Keratinocyte (primary cell): Measurements from ENCODE around the gene TCF7. TPM values are rescaled to one million over a fixed set of nuclear protein-coding genes. Genes with fewer than 3 reads are reported as not detected.

Experiments
- DNase-seq: peaks from one replicate; pipeline ENCODE4 v3.0.0-alpha.2; 2011; ENCODE audit warnings: low read depth, missing footprints, low spot score
- FAIRE-seq: peaks from 2 replicates; lab custom pipeline; 2011; peaks lifted over from hg19 to GRCh38; lab: Jason Lieb, UNC
- H2AFZ ChIP-seq: 2 replicates; pipeline ENCODE4 v1.6.0; 2012; ENCODE audit warnings: low read length, control low read depth, inconsistent platforms; ENCODE audit not compliant: control insufficient read depth
- H3K27ac ChIP-seq: 2 replicates; pipeline ENCODE4 v1.5.1; 2011; ENCODE audit warnings: low read length; ENCODE audit not compliant: control insufficient read depth, insufficient read depth
- H3K27me3 ChIP-seq: 3 replicates; pipeline ENCODE4 v1.6.0; 2011; ENCODE audit warnings: low read length; ENCODE audit not compliant: control insufficient read depth, insufficient read depth; ENCODE audit errors: extremely low read depth
- H3K36me3 ChIP-seq, 2 experiments: 2 replicates in 1 of 2; 3 replicates in 1 of 2; pipeline ENCODE4 v1.5.1; 2011; ENCODE audit warnings: low read length in 2 of 2, mild to moderate bottlenecking in 1 of 2; ENCODE audit not compliant: control insufficient read depth in 2 of 2, insufficient read depth in 2 of 2; ENCODE audit errors: extremely low read depth in 1 of 2
- H3K4me1 ChIP-seq: 3 replicates; pipeline ENCODE4 v1.5.1; 2011; ENCODE audit warnings: low read length; ENCODE audit not compliant: control insufficient read depth, insufficient read depth; ENCODE audit errors: extremely low read depth
- H3K4me2 ChIP-seq: 3 replicates; pipeline ENCODE4 v1.6.0; 2011; ENCODE audit warnings: low read depth, low read length; ENCODE audit not compliant: control insufficient read depth, insufficient read depth; ENCODE audit errors: extremely low read depth
- H3K4me3 ChIP-seq, 3 experiments: fragments of 200-600 bp in 1 of 3; sonication (generic) in 1 of 3; 2 replicates in 2 of 3; 3 replicates in 1 of 3; pipeline ENCODE4 v1.5.1; 2011 to 2016; ENCODE audit warnings: low read length in 3 of 3, mild to moderate bottlenecking in 3 of 3, control low read depth in 2 of 3, inconsistent platforms in 1 of 3, low read depth in 1 of 3, mixed read lengths in 1 of 3, mixed run types in 1 of 3, moderate library complexity in 1 of 3; ENCODE audit not compliant: control insufficient read depth in 2 of 3, insufficient read depth in 2 of 3; ENCODE audit errors: extremely low read depth in 1 of 3
- H3K79me2 ChIP-seq: 2 replicates; pipeline ENCODE4 v1.6.0; 2012; ENCODE audit warnings: low read length; ENCODE audit not compliant: control insufficient read depth, insufficient read depth
- H3K9ac ChIP-seq: 3 replicates; pipeline ENCODE4 v1.6.0; 2011; ENCODE audit warnings: low read length; ENCODE audit not compliant: control insufficient read depth, insufficient read depth; ENCODE audit errors: extremely low read depth
- H3K9me1 ChIP-seq: 3 replicates; pipeline ENCODE4 v1.6.0; 2011; ENCODE audit warnings: low read length; ENCODE audit not compliant: control insufficient read depth, insufficient read depth; ENCODE audit errors: extremely low read depth
- H3K9me3 ChIP-seq: 2 replicates; pipeline ENCODE4 v1.5.1; 2012; ENCODE audit warnings: low read depth, low read length; ENCODE audit not compliant: control insufficient read depth
- H4K20me1 ChIP-seq: 3 replicates; pipeline ENCODE4 v1.6.0; 2011; ENCODE audit warnings: low read length; ENCODE audit not compliant: control insufficient read depth, insufficient read depth; ENCODE audit errors: extremely low read depth
- CTCF ChIP-seq, 3 experiments: IDR thresholded peaks in 1 of 3; conservative IDR thresholded peaks in 1 of 3; optimal IDR thresholded peaks in 1 of 3; 2 replicates in 2 of 3; 3 replicates in 1 of 3; pipeline versions ENCODE3 to v1.5.1; 2011; ENCODE audit warnings: low read length in 3 of 3, mild to moderate bottlenecking in 3 of 3, moderate library complexity in 2 of 3, control low read depth in 1 of 3, inconsistent platforms in 1 of 3; ENCODE audit not compliant: insufficient read depth in 2 of 3; ENCODE audit errors: extremely low read depth in 1 of 3
- EZH2 ChIP-seq: IDR thresholded peaks from one replicate; pipeline ENCODE4 v1.6.1; 2012; ENCODE audit warnings: inconsistent platforms, mild to moderate bottlenecking, low read length, moderate library complexity
- dilution Hi-C: fragments of 300-500 bp; cut with MboI; formaldehyde crosslinking; loops from one replicate; pipeline ENCODE4 v1.7.0; 2020; ENCODE audit warnings: low sequenced_read_pairs; ENCODE audit not compliant: extremely low pct_ligation_motif_present
- polyA plus RNA-seq, 5 experiments: library from polyadenylated mRNA; depleted of rRNA in 3 of 5; stranded (reverse) in 3 of 5; stranded (forward) in 1 of 5; unstranded in 1 of 5; fragments of >200 nt; gene quantifications; 1 replicate in 1 of 5; 2 replicates in 3 of 5; 3 replicates in 1 of 5; pipeline versions ENCODE4 v1.2.1 to v1.2.3, GENCODE V29; 2011 to 2012; ENCODE audit warnings: missing spikeins in 2 of 5, low read depth in 1 of 5, low replicate concordance in 1 of 5

The TCF7 gene
- polyA plus RNA-seq, 1 donor (not counting 4 experiments of a cell fraction or from before 2014, with no cell fraction given), result 0.84 TPM

- no peaks in the 10 kb centered on the region for H3K27me3 ChIP-seq
- H4K20me1 ChIP-seq, result no peaks in the 10 kb centered on the region
- TF ChIP-seq CTCF (optimal IDR thresholded peaks at IDR 0.05 in 1 of 3, IDR thresholded peaks at IDR 0.05 in 1 of 3, conservative IDR thresholded peaks at IDR 0.05 in 1 of 3; ENCODE audit: extremely low read depth in 1 of 3, insufficient read depth in 2 of 3, low read length in 3 of 3) (no peak), EZH2 (no peak)
- FAIRE-seq (no peak), DNase-seq (no peak)
- no peak overlapping the region for H3K4me2 ChIP-seq
- dilution Hi-C loops, result no loop called here
- H2AFZ ChIP-seq, result no peak overlapping the region
- H3K9ac ChIP-seq, result no peak overlapping the region
- H3K9me1 ChIP-seq, result no peaks in the 10 kb centered on the region
- no peak overlapping the region for H3K4me3 ChIP-seq
- H3K9me3 ChIP-seq, result no peaks in the 10 kb centered on the region
- no peak overlapping the region for H3K27ac ChIP-seq
- peaks cover 3% of the 10 kb centered on the region for H3K4me1 ChIP-seq
- H3K36me3 ChIP-seq, result no peaks in the 10 kb centered on the region
- no peaks in the 10 kb centered on the region for H3K79me2 ChIP-seq
These were observed 27.6 kb upstream of the TCF7 start for GRCh38 chr5:134086943-134087305.

GRCh38 chr5:134088291-134088690, 26.2 kb upstream of the TCF7 start:
- peaks cover 4% of the 10 kb centered on the region for H4K20me1 ChIP-seq
- no peaks in the 10 kb centered on the region for H3K79me2 ChIP-seq
- dilution Hi-C loops, result no loop called here
- H2AFZ ChIP-seq, result no peak overlapping the region
- H3K9me3 ChIP-seq, result no peaks in the 10 kb centered on the region
- no peak overlapping the region for H3K27ac ChIP-seq
- no peaks in the 10 kb centered on the region for H3K36me3 ChIP-seq
- no peak overlapping the region for H3K4me3 ChIP-seq
- no peaks in the 10 kb centered on the region for H3K9me1 ChIP-seq
- H3K4me2 ChIP-seq, result no peak overlapping the region
- no peaks in the 10 kb centered on the region for H3K27me3 ChIP-seq
- no peak for TF ChIP-seq EZH2
- no peak for TF ChIP-seq CTCF (optimal IDR thresholded peaks at IDR 0.05 in 1 of 3, IDR thresholded peaks at IDR 0.05 in 1 of 3, conservative IDR thresholded peaks at IDR 0.05 in 1 of 3; ENCODE audit: extremely low read depth in 1 of 3, insufficient read depth in 2 of 3, low read length in 3 of 3)
- DNase-seq, result no peak
- H3K9ac ChIP-seq, result no peak overlapping the region
- FAIRE-seq, result no peak
- H3K4me1 ChIP-seq, result peaks cover 4% of the 10 kb centered on the region
